Smooth muscle cell (in vitro differentiated cells): ENCODE data around the gene CPLX3. TPM values are rescaled to one million over a fixed set of nuclear protein-coding genes. Genes with fewer than 3 reads are reported as not detected.

Source experiments
- DNase-seq: peaks from one replicate; lab custom pipeline; 2025; ENCODE audit not compliant: unreplicated experiment; lab: John Stamatoyannopoulos, UW
- H2AFZ ChIP-seq: fragments of 200-600 bp; sonication (generic); 2 replicates; pipeline ENCODE4 v1.6.0; 2016; ENCODE audit warnings: antibody characterized with exemption, low read depth, mild to moderate bottlenecking
- H3F3A ChIP-seq: fragments of 200-600 bp; sonication (generic); 2 replicates; pipeline ENCODE4 v1.6.0; 2017; ENCODE audit warnings: antibody characterized with exemption, low read depth
- H3K27ac ChIP-seq: fragments of 200-600 bp; sonication (generic); 2 replicates; pipeline ENCODE4 v1.5.1; 2016; ENCODE audit warnings: low read depth, mild to moderate bottlenecking
- H3K27me3 ChIP-seq: fragments of 200-600 bp; sonication (generic); 2 replicates; pipeline ENCODE4 v1.6.1; 2016; ENCODE audit warnings: low read depth, mild to moderate bottlenecking
- H3K36me3 ChIP-seq: fragments of 200-600 bp; sonication (generic); 2 replicates; pipeline ENCODE4 v1.5.1; 2016; ENCODE audit warnings: low read depth
- H3K4me1 ChIP-seq: fragments of 200-600 bp; sonication (generic); 2 replicates; pipeline ENCODE4 v1.5.1; 2016; ENCODE audit warnings: low read depth
- H3K4me2 ChIP-seq: fragments of 200-600 bp; sonication (generic); 2 replicates; pipeline ENCODE4 v1.6.0; 2016; ENCODE audit warnings: mild to moderate bottlenecking
- H3K4me3 ChIP-seq: fragments of 200-600 bp; sonication (generic); 2 replicates; pipeline ENCODE4 v1.5.1; 2016; ENCODE audit warnings: mild to moderate bottlenecking
- H3K79me2 ChIP-seq: fragments of 200-600 bp; sonication (generic); 2 replicates; pipeline ENCODE4 v1.6.0; 2016; ENCODE audit warnings: low read depth, mild to moderate bottlenecking
- H3K9ac ChIP-seq: fragments of 200-600 bp; sonication (generic); 2 replicates; pipeline ENCODE4 v1.6.0; 2016; ENCODE audit warnings: low read depth
- H3K9me3 ChIP-seq: fragments of 200-600 bp; sonication (generic); replicated peaks from 2 replicates; pipeline ENCODE4 v1.5.1; 2016; ENCODE audit warnings: low read depth
- H4K20me1 ChIP-seq: fragments of 200-600 bp; sonication (generic); 2 replicates; pipeline ENCODE4 v1.6.0; 2016; ENCODE audit warnings: low read depth
- CTCF ChIP-seq: fragments of 200-600 bp; sonication (generic); IDR thresholded peaks from 2 replicates; pipeline ENCODE4 v1.5.1; 2017; ENCODE audit warnings: borderline replicate concordance, mild to moderate bottlenecking, antibody characterized with exemption; ENCODE audit not compliant: insufficient read depth, poor library complexity, severe bottlenecking
- WGBS: methylation state at CpG from one replicate; pipeline ENCODE4 v1.1.7; 2016; ENCODE audit warnings: low lambda C conversion rate; 5-methylcytosine and 5-hydroxymethylcytosine counted together
- polyA plus RNA-seq: library from polyadenylated mRNA; unstranded; fragments of >200 nt; fragmentation: Nextera tagmentation; extraction: Ambion mirVana; gene quantifications from 2 replicates; pipeline ENCODE4 v1.2.1, GENCODE V29; 2016
- total RNA-seq: library from RNA; depleted of rRNA; stranded (reverse); fragments of >200 nt; gene quantifications from 2 replicates; pipeline ENCODE4 v1.2.3, GENCODE V29; 2014

The CPLX3 gene
- total and polyA plus RNA-seq, 2 experiments from 2014 or later = 0.22 TPM; not detected in 1

- Histone ChIP-seq H4K20me1 (no peaks in the 10 kb centered on the region), H3K27me3 (no peaks in the 10 kb centered on the region), H3K36me3 (no peaks in the 10 kb centered on the region), H3K4me3 (no peak overlapping the region), H3K4me1 (peaks cover 8% of the 10 kb centered on the region), H2AFZ (no peak overlapping the region), H3K9ac (no peak overlapping the region), H3K9me3 (no peaks in the 10 kb centered on the region), H3F3A (peaks cover 4% of the 10 kb centered on the region), H3K79me2 (no peaks in the 10 kb centered on the region), H3K4me2 (no peak overlapping the region), H3K27ac (no peak overlapping the region)
- TF ChIP-seq CTCF = no peak
- DNase-seq = no peak
- WGBS = 94% methylated on average over 11 of the region's 11 CpGs
Measured at GRCh38 chr15:74838746-74839525, 12.5 kb downstream of the CPLX3 start.

DNA sequence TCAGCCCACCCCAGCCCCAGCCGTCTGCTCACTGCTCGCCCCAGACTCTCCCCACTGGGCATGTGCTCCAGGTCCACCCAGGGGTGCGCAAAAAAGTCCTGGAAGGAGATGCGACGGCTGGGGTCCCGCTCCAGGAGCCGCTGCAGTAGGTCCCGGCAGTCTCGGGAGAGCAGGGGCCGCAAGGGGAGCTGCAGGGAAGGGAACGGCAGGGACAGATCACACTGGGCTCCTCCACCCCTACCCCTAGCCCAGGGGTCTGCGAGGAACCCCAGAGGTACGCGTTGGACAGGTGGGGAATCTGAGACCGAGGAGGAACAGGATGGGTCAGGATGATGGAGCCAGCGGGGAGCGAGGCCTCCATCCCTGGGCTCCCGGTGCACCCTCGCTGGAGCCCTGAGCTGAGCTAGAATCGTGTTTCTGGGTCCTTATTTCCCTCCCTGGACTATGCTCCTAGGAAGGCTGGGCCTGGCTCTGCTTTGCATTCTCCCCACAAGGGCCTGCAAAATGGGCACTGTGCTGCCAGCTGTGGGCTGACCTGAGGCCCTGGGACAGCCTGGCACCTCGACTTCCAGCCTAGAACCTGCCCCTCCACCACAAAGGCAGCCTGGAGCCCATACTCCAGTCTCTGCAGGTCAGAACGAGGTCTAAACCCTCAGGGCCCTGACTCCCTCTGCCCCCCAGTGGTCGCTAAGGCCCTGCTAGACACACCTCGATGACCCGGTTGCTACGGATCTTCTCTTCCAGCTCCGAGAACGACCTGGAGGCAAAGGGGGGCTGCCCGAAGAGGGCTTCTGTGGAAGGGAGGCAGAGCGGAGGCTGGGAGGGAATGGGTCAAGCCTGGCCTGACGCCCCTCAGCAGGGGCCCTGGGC, 13.3 kb downstream of the CPLX3 start:
- H2AFZ ChIP-seq = no peak overlapping the region
- H3K9me3 ChIP-seq = no peaks in the 10 kb centered on the region
- peaks cover 16% of the 10 kb centered on the region for H3K4me1 ChIP-seq
- H3K9ac ChIP-seq = no peak overlapping the region
- H3K79me2 ChIP-seq = no peaks in the 10 kb centered on the region
- TF ChIP-seq CTCF = no peak
- no peak overlapping the region for H3K4me3 ChIP-seq
- WGBS = 86% methylated on average over 30 of the region's 31 CpGs
- no peak for DNase-seq
- H3K36me3 ChIP-seq = no peaks in the 10 kb centered on the region
- H3K27ac ChIP-seq = no peak overlapping the region
- no peaks in the 10 kb centered on the region for H3K27me3 ChIP-seq
- H3K4me2 ChIP-seq = no peak overlapping the region
- H4K20me1 ChIP-seq = no peaks in the 10 kb centered on the region
- H3F3A ChIP-seq = peaks cover 4% of the 10 kb centered on the region

DNA sequence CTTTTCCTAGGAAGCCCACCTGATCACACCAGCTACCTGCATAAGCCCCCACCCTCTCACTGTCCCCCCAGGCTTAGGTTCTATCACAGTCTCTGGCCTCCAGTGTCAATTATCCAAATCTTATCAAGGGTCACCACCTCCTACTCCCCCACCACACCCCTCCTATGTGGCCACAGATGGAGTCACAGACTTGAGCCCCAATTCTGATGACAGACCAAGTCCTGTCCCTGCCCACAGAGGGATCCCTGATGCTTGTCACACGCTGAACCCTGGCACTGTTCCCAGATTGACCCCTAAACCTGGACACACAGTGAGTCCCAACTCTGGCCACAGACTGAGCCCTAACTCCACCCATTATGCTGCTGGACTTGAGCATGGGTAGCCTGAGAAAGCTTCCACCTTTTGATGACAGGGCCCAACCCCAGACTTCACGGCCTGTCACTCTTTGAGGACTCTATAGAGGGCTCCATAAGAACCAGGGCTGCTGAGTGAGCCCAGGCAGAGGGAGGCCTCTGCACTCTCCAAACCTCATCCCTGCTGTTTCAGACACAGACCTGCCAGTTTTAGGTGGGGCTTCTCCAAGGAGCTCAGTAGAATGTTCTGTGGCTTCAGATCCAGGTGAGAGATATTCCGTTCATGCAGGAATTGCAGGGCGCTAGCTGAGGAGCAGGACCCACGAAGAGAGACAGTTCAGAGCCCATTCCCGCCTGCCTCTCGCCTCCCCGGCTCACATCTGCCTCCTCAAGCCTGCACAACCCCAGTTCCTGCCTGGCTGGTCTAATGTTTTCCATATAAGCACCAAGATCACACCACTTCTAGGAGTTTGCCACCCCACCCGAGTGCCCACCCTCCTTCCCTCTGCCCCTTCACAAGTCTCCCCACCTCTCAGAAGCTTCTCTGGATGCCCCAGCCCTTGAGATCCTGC, 14.7 kb downstream of the CPLX3 start:
- no peak overlapping the region for H3K27ac ChIP-seq
- no peaks in the 10 kb centered on the region for H3K36me3 ChIP-seq
- H3K79me2 ChIP-seq = no peaks in the 10 kb centered on the region
- H3F3A ChIP-seq = peaks cover 4% of the 10 kb centered on the region
- 94% methylated on average over 9 of the region's 9 CpGs for WGBS
- no peak overlapping the region for H3K4me3 ChIP-seq
- no peak overlapping the region for H3K9ac ChIP-seq
- peaks cover 16% of the 10 kb centered on the region for H3K4me1 ChIP-seq
- H3K9me3 ChIP-seq = no peaks in the 10 kb centered on the region
- no peaks in the 10 kb centered on the region for H4K20me1 ChIP-seq
- TF ChIP-seq CTCF = no peak
- H3K4me2 ChIP-seq = no peak overlapping the region
- no peaks in the 10 kb centered on the region for H3K27me3 ChIP-seq
- H2AFZ ChIP-seq = no peak overlapping the region
- DNase-seq = no peak
